Islet precursor cell (in vitro differentiated cells): ENCODE measurements around the gene ITPR3.
A peak's percentile ranks its signal among the peaks of the same experiment; 100 is the strongest.
"Not testable (repeated sequence)": the region's sequence is repeated elsewhere in the genome, so short reads cannot be mapped to it uniquely, and the experiment has no call there.

ENCODE experiments used
- DNase-seq: peaks from one replicate; pipeline ENCODE4 v3.0.0-alpha.2; 2018

ITPR3 gene

GRCh38 chr6:33616113-33616512, 5.0 kb upstream of the ITPR3 start:
- DNase-seq = no peak

GRCh38 chr6:33616913-33617312, 4.2 kb upstream of the ITPR3 start:
- no peak for DNase-seq

GRCh38 chr6:33619166-33619840, 1.8 kb upstream of the ITPR3 start:
- peak; percentile 38 for DNase-seq

- DNase-seq = peak; percentile 70
Observed at GRCh38 chr6:33620158-33620855, 815 bp upstream of the ITPR3 start.

GRCh38 chr6:33621711-33622388, 728 bp downstream of the ITPR3 start:
- peak; percentile 75 for DNase-seq

- DNase-seq = peak; percentile 80
Observed at GRCh38 chr6:33622456-33623431, 1.6 kb downstream of the ITPR3 start.

GRCh38 chr6:33623895-33624381, 2.8 kb downstream of the ITPR3 start:
- DNase-seq = no peak

- no peak for DNase-seq
Observed at GRCh38 chr6:33624856-33625255, 3.7 kb downstream of the ITPR3 start.

- DNase-seq = peak; percentile 52
Observed at GRCh38 chr6:33627876-33628275, 6.8 kb downstream of the ITPR3 start.

- no peak for DNase-seq
Observed at GRCh38 chr6:33628401-33628964, 7.4 kb downstream of the ITPR3 start.

- no peak for DNase-seq
Observed at GRCh38 chr6:33630014-33630413, 8.9 kb downstream of the ITPR3 start.

GRCh38 chr6:33631521-33631920, 10.4 kb downstream of the ITPR3 start:
- DNase-seq = not testable (repeated sequence)

GRCh38 chr6:33631971-33632557, 10.9 kb downstream of the ITPR3 start:
- no peak for DNase-seq

- DNase-seq = peak; percentile 92
Observed at GRCh38 chr6:33632558-33633039, 11.5 kb downstream of the ITPR3 start.

GRCh38 chr6:33633084-33633461, 12.0 kb downstream of the ITPR3 start:
- DNase-seq = no peak

GRCh38 chr6:33633462-33634158, 12.5 kb downstream of the ITPR3 start:
- peak; percentile 84 for DNase-seq

GRCh38 chr6:33634161-33634727, 13.1 kb downstream of the ITPR3 start:
- DNase-seq = no peak

- no peak for DNase-seq
Observed at GRCh38 chr6:33634946-33635345, 13.8 kb downstream of the ITPR3 start.

GRCh38 chr6:33636655-33637054, 15.5 kb downstream of the ITPR3 start:
- DNase-seq = no peak

- DNase-seq = no peak
Observed at GRCh38 chr6:33638556-33638955, 17.4 kb downstream of the ITPR3 start.

- DNase-seq = no peak
Observed at GRCh38 chr6:33639559-33639958, 18.4 kb downstream of the ITPR3 start.
